K562 (cell line): Measurements from ENCODE around the gene RNF138. TPM values are rescaled to one million over a fixed set of nuclear protein-coding genes. Genes with fewer than 3 reads are reported as not detected.

Experiments
- ATAC-seq: fragments of 200-7000 bp; cut with Tn5 transposase; 3 replicates; pipeline ENCODE4 v1.9.1; 2020; ENCODE audit warnings: moderate library complexity
- BruUV-seq: library from RNA; stranded (reverse); fragments of 400-500 nt; replicated peaks from 2 replicates; lab custom pipeline; 2021; lab: Mats Ljungman, UMichigan
- CTCF ChIA-PET: fragments of 300-600 bp; formaldehyde crosslinking; extraction: SDS; loops from one replicate; lab custom pipeline; 2021; ENCODE audit warnings: low intra/inter-chr PET ratio; lab: Yijun Ruan, JAX
- POLR2A ChIA-PET: fragments of 300-600, 350-650 bp; sonication (Branson Sonifier 250); formaldehyde crosslinking; extraction: SDS; loops from one replicate; lab custom pipeline; 2021; ENCODE audit warnings: antibody characterized with exemption, inconsistent platforms; lab: Yijun Ruan, JAX
- DNase-seq, 4 experiments: peaks; one replicate each; pipeline versions ENCODE4 v3.0.0 to v3.0.0-alpha.2; 2011 to 2018; ENCODE audit warnings: low spot score in 3 of 4, mixed read lengths in 3 of 4; ENCODE audit errors: extremely low read depth in 1 of 4
- FAIRE-seq: peaks from 2 replicates; lab custom pipeline; 2011; peaks lifted over from hg19 to GRCh38; lab: Jason Lieb, UNC
- H2AFZ ChIP-seq: 2 replicates; pipeline ENCODE4 v1.6.0; 2011; ENCODE audit warnings: low read depth, low read length, control low read depth, inconsistent platforms
- H3K27ac ChIP-seq: fragments of 200-600 bp; 3 replicates; pipeline ENCODE4 v1.8.0; 2011; ENCODE audit warnings: low read depth, mild to moderate bottlenecking, control low read depth, inconsistent platforms, low read length, moderate library complexity, mixed read lengths; ENCODE audit errors: extremely low read depth
- H3K27me3 ChIP-seq, 2 experiments: fragments of 300-600 bp in 1 of 2; 2 replicates in 1 of 2; 3 replicates in 1 of 2; pipeline versions ENCODE4 v1.6.0 to v1.8.0; 2011; ENCODE audit warnings: inconsistent platforms in 2 of 2, low read length in 2 of 2, mild to moderate bottlenecking in 1 of 2, mixed read lengths in 1 of 2, moderate library complexity in 1 of 2; ENCODE audit not compliant: control insufficient read depth in 2 of 2, insufficient read depth in 2 of 2
- H3K36me3 ChIP-seq: fragments of 300-600 bp; 3 replicates; pipeline ENCODE4 v1.8.0; 2011; ENCODE audit warnings: mild to moderate bottlenecking, low read length, inconsistent platforms; ENCODE audit not compliant: control insufficient read depth, insufficient read depth
- H3K4me1 ChIP-seq, 2 experiments: fragments of 200-600 bp in 1 of 2; replicated peaks in 1 of 2; 2 replicates in 1 of 2; 3 replicates in 1 of 2; pipeline versions ENCODE4 v1.5.1 to v1.8.0; 2011; ENCODE audit warnings: inconsistent platforms in 2 of 2, low read length in 2 of 2, mild to moderate bottlenecking in 1 of 2, mixed read lengths in 1 of 2, moderate library complexity in 1 of 2; ENCODE audit not compliant: control insufficient read depth in 2 of 2, insufficient read depth in 2 of 2
- H3K4me2 ChIP-seq: 2 replicates; pipeline ENCODE4 v1.6.1; 2011; ENCODE audit warnings: low read length, control low read depth, inconsistent platforms, mixed read lengths; ENCODE audit not compliant: insufficient read depth
- H3K4me3 ChIP-seq: fragments of 200-600 bp; sonication (generic), shearing (Covaris generic); 2 replicates; pipeline ENCODE4 v1.5.1; 2016; ENCODE audit warnings: control low read depth, inconsistent platforms
- H3K79me2 ChIP-seq: fragments of 200-600 bp; 3 replicates; pipeline ENCODE4 v1.8.0; 2011; ENCODE audit warnings: low read length, inconsistent platforms; ENCODE audit not compliant: control insufficient read depth, insufficient read depth
- H3K9ac ChIP-seq, 2 experiments: 2 replicates each; pipeline versions ENCODE4 v1.6.0 to v1.6.1; 2011; ENCODE audit warnings: low read depth in 2 of 2, low read length in 2 of 2, control low read depth in 1 of 2, inconsistent platforms in 1 of 2, mild to moderate bottlenecking in 1 of 2, mixed read lengths in 1 of 2; ENCODE audit not compliant: insufficient read depth in 1 of 2
- H3K9me1 ChIP-seq: one replicate; pipeline ENCODE4 v1.6.0; 2011; ENCODE audit warnings: inconsistent platforms, mild to moderate bottlenecking, low read length, moderate library complexity; ENCODE audit not compliant: control insufficient read depth, insufficient read depth
- H3K9me3 ChIP-seq: replicated peaks from 2 replicates; pipeline ENCODE4 v1.5.1; 2011; ENCODE audit warnings: low read depth, low read length, inconsistent platforms; ENCODE audit not compliant: control insufficient read depth, insufficient read depth
- H4K20me1 ChIP-seq: replicated peaks from 2 replicates; pipeline ENCODE4 v1.6.1; 2011; ENCODE audit warnings: low read length, inconsistent platforms, mixed read lengths; ENCODE audit not compliant: control insufficient read depth, insufficient read depth
- CBFA2T3 ChIP-seq: fragments of 450-650 bp; IDR thresholded peaks from 2 replicates; pipeline ENCODE4 v1.6.1; 2017
- HMG20A ChIP-seq: fragments of 450-650 bp; formaldehyde crosslinking; conservative IDR thresholded peaks from 2 replicates; pipeline ENCODE4 v1.4.0; 2020; ENCODE audit warnings: mild to moderate bottlenecking, mixed read lengths
- SMAD2 ChIP-seq: fragments of 150-350 bp; IDR thresholded peaks from 2 replicates; pipeline ENCODE4 v1.6.1; 2014; ENCODE audit warnings: low read depth, mild to moderate bottlenecking, low read length
- TAL1 ChIP-seq: fragments of 450-650 bp; IDR thresholded peaks from 2 replicates; pipeline ENCODE4 v1.6.1; 2016; ENCODE audit warnings: mild to moderate bottlenecking
- ZNF165 ChIP-seq: fragments of 250-450 bp; sonication (Bioruptor Pico); IDR thresholded peaks from 2 replicates; pipeline ENCODE4 v1.4.0; 2020; ENCODE audit warnings: borderline replicate concordance
- ZNF224 ChIP-seq: sonication (generic); formaldehyde crosslinking; IDR thresholded peaks from 2 replicates; pipeline ENCODE4 v1.8.0; 2022; ENCODE audit warnings: mild to moderate bottlenecking, missing genetic modification reagents
- ZNF445 ChIP-seq: fragments of 250-450 bp; sonication (Bioruptor Pico); IDR thresholded peaks from 2 replicates; pipeline ENCODE4 v1.4.0; 2020; ENCODE audit warnings: low read depth, mild to moderate bottlenecking, moderate library complexity
- WGBS: fragments of 100-300 bp; shearing (Covaris generic); methylation state at CpG from one replicate; pipeline ENCODE4 v1.1.6; 2016; ENCODE audit warnings: low coverage, mixed read lengths; ENCODE audit not compliant: insufficient coverage; ENCODE audit errors: missing lambda C conversion rate; 5-methylcytosine and 5-hydroxymethylcytosine counted together
- in situ Hi-C: fragments of 300-500 bp; cut with MboI; formaldehyde crosslinking; loops from 4 replicates; pipeline ENCODE4 v1.15.0; 2018; ENCODE audit warnings: inconsistent platforms, mixed read lengths
- intact Hi-C: fragments of 100-400 bp; cut with micrococcal nuclease; formaldehyde crosslinking; loops from 2 replicates; pipeline ENCODE4 v1.14.2; 2022
- polyA plus RNA-seq, 8 experiments: library from polyadenylated mRNA; depleted of rRNA in 4 of 8; stranded (reverse) in 5 of 8; unstranded in 3 of 8; fragments of >200 nt; fragmentation: Nextera tagmentation in 2 of 8; fragmentation: Illumina TruSeq in 1 of 8; extraction: Ambion mirVana in 2 of 8; extraction: Trizol in 1 of 8; gene quantifications; 2 replicates each; pipeline versions ENCODE4 v1.2.1 to v1.2.3, GENCODE V29; 2011 to 2014; ENCODE audit warnings: inconsistent platforms in 1 of 8, missing spikeins in 1 of 8
- total RNA-seq, 7 experiments: library from RNA; depleted of rRNA in 6 of 7; stranded (reverse); fragments of >200 nt in 6 of 7; fragmentation: Illumina TruSeq in 2 of 7; extraction: Trizol in 2 of 7; gene quantifications; 2 replicates each; pipeline versions ENCODE4 v1.2.1 to v1.2.3, GENCODE V29; 2011 to 2021; ENCODE audit warnings: low replicate concordance in 1 of 7
- TF ChIP-seq, protein P1 (sequence below), 2 experiments: fragments of 200-800 bp in 1 of 2; sonication (Bioruptor generic) in 1 of 2; sonication (generic) in 1 of 2; formaldehyde crosslinking in 1 of 2; IDR thresholded peaks in 1 of 2; conservative IDR thresholded peaks in 1 of 2; 2 replicates each; pipeline versions ENCODE4 v1.5.0 to v1.6.1; 2016 to 2020; ENCODE audit warnings: missing compliant biosample characterization in 1 of 2, missing genetic modification characterization in 1 of 2, missing genetic modification reagents in 1 of 2
- TF ChIP-seq, protein P2 (sequence below): sonication (generic); formaldehyde crosslinking; IDR thresholded peaks from 2 replicates; pipeline ENCODE4 v1.8.1; 2022; ENCODE audit warnings: missing genetic modification reagents
- TF ChIP-seq, protein P3 (sequence below): fragments of 250-450 bp; sonication (Bioruptor Pico); IDR thresholded peaks from 2 replicates; pipeline ENCODE4 v1.4.0; 2020; ENCODE audit warnings: mild to moderate bottlenecking, moderate library complexity
- TF ChIP-seq, protein P4 (sequence below): fragments of 250-450 bp; sonication (Bioruptor Pico); IDR thresholded peaks from 2 replicates; pipeline ENCODE4 v1.5.0; 2020; ENCODE audit warnings: mild to moderate bottlenecking, borderline replicate concordance

The RNF138 gene
- total and polyA plus RNA-seq, 9 of the 15 experiments (the other 6 are each of a cell fraction or from before 2014, with no cell fraction given): 47.6 to 100 (median 62.5) TPM

DNA sequence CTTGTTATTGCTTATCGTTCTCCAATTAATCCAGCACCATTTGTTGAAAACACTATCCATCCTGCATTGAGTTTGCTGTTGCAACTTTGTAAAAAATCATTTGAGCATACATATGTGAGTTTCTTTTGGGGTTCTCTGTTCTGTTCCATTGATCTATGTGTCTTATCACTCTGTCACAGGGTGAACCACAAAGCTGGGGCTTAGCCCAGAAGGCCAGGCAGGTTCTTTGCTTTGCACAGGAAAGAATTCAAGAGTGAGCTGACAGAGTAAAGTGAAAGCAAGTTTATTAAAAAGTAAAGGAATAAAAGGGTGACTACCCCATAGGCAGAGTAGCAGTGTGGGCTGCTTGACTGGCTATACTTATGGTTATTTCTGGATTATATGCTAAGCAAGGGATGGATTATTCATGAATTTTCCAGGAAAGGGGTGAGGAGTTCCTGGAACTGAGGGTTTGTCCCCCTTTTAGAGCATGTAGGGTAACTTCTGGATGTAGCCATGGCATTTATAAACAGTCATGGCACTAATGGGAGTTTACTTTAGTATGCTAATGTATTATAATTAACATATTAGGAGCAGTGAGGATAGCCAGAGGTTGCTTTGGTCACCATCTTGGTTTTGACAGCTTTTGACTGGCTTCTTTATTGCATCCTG lies 46.8 kb downstream of the RNF138 start:
- H3K79me2 ChIP-seq: no peaks in the 10 kb centered on the region
- H3K36me3 ChIP-seq: peaks cover 4% of the 10 kb centered on the region; the same call in 1 of the 3 replicates
- POLR2A ChIA-PET: interaction anchor here (0.6 to 1.4 kb wide), 5 partner anchors 9 to 43 kb away, joined by 3 to 4 read pairs (median 4); no protein-coding TSS in a partner anchor
- CTCF ChIA-PET: no interaction called here
- no peaks in the 10 kb centered on the region for H3K9me1 ChIP-seq
- BruUV-seq: no TSS peak
- H2AFZ ChIP-seq: peak overlapping the region; percentile 3; the same call in 1 of the 2 replicates
- H3K9me3 ChIP-seq: no peaks in the 10 kb centered on the region
- in situ Hi-C loops (no loop called here), intact Hi-C loops (loop anchor here (5.0 kb wide), 1 partner anchor 196 kb away; the partner anchor contains the start of gene TRAPPC8)
- peak overlapping the region; percentile 54 for H3K4me2 ChIP-seq
- DNase-seq (peak; percentile 16 to 82 (median 36)), FAIRE-seq (peak; percentile 94), ATAC-seq (peak; percentile 90)
- H3K27me3 ChIP-seq: no peaks in the 10 kb centered on the region
- 13% methylated on average over 1 of the region's 1 CpG for WGBS
- no peak overlapping the region for H3K4me3 ChIP-seq
- H4K20me1 ChIP-seq: no peaks in the 10 kb centered on the region
- peak overlapping the region; percentile 40; the same call in 2 of the 3 replicates for H3K27ac ChIP-seq
- H3K9ac ChIP-seq: no peak overlapping the region; a peak in 1 of 4 replicates
- H3K4me1 ChIP-seq: peaks cover 8 to 17% of the 10 kb centered on the region in 2 experiments
- no peak for TF ChIP-seq SMAD2
- TF ChIP-seq, protein P1, sequence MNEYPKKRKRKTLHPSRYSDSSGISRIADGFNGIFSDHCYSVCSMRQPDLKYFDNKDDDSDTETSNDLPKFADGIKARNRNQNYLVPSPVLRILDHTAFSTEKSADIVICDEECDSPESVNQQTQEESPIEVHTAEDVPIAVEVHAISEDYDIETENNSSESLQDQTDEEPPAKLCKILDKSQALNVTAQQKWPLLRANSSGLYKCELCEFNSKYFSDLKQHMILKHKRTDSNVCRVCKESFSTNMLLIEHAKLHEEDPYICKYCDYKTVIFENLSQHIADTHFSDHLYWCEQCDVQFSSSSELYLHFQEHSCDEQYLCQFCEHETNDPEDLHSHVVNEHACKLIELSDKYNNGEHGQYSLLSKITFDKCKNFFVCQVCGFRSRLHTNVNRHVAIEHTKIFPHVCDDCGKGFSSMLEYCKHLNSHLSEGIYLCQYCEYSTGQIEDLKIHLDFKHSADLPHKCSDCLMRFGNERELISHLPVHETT (CRISPR knock-in tag; conservative IDR thresholded peaks at IDR 0.05 in 1 of 2, IDR thresholded peaks at IDR 0.05 in 1 of 2): no peak
- TF ChIP-seq ZNF165: no peak
- TF ChIP-seq HMG20A (CRISPR knock-in tag): no peak
- TF ChIP-seq, protein P2, sequence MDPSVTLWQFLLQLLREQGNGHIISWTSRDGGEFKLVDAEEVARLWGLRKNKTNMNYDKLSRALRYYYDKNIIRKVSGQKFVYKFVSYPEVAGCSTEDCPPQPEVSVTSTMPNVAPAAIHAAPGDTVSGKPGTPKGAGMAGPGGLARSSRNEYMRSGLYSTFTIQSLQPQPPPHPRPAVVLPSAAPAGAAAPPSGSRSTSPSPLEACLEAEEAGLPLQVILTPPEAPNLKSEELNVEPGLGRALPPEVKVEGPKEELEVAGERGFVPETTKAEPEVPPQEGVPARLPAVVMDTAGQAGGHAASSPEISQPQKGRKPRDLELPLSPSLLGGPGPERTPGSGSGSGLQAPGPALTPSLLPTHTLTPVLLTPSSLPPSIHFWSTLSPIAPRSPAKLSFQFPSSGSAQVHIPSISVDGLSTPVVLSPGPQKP (CRISPR knock-in tag): no peak
- TF ChIP-seq TAL1: peak; percentile 67
- TF ChIP-seq, protein P3, sequence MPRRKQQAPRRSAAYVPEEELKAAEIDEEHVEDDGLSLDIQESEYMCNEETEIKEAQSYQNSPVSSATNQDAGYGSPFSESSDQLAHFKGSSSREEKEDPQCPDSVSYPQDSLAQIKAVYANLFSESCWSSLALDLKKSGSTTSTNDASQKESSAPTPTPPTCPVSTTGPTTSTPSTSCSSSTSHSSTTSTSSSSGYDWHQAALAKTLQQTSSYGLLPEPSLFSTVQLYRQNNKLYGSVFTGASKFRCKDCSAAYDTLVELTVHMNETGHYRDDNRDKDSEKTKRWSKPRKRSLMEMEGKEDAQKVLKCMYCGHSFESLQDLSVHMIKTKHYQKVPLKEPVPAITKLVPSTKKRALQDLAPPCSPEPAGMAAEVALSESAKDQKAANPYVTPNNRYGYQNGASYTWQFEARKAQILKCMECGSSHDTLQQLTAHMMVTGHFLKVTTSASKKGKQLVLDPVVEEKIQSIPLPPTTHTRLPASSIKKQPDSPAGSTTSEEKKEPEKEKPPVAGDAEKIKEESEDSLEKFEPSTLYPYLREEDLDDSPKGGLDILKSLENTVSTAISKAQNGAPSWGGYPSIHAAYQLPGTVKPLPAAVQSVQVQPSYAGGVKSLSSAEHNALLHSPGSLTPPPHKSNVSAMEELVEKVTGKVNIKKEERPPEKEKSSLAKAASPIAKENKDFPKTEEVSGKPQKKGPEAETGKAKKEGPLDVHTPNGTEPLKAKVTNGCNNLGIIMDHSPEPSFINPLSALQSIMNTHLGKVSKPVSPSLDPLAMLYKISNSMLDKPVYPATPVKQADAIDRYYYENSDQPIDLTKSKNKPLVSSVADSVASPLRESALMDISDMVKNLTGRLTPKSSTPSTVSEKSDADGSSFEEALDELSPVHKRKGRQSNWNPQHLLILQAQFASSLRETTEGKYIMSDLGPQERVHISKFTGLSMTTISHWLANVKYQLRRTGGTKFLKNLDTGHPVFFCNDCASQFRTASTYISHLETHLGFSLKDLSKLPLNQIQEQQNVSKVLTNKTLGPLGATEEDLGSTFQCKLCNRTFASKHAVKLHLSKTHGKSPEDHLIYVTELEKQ (CRISPR knock-in tag): no peak
- peak; percentile 77 for TF ChIP-seq CBFA2T3
- TF ChIP-seq ZNF445: no peak
- TF ChIP-seq, protein P4, sequence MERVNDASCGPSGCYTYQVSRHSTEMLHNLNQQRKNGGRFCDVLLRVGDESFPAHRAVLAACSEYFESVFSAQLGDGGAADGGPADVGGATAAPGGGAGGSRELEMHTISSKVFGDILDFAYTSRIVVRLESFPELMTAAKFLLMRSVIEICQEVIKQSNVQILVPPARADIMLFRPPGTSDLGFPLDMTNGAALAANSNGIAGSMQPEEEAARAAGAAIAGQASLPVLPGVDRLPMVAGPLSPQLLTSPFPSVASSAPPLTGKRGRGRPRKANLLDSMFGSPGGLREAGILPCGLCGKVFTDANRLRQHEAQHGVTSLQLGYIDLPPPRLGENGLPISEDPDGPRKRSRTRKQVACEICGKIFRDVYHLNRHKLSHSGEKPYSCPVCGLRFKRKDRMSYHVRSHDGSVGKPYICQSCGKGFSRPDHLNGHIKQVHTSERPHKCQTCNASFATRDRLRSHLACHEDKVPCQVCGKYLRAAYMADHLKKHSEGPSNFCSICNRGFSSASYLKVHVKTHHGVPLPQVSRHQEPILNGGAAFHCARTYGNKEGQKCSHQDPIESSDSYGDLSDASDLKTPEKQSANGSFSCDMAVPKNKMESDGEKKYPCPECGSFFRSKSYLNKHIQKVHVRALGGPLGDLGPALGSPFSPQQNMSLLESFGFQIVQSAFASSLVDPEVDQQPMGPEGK (CRISPR knock-in tag): no peak
- no peak for TF ChIP-seq ZNF224 (CRISPR knock-in tag)
